GM12878 (cell line): Measurements from ENCODE around the gene MAN1B1. TPM values are rescaled to one million over a fixed set of nuclear protein-coding genes. Genes with fewer than 3 reads are reported as not detected.
A peak's percentile ranks its signal among the peaks of the same experiment; 100 is the strongest.

Experiments
- BHLHE40 ChIP-seq, 2 experiments: fragments of 450-650 bp in 1 of 2; IDR thresholded peaks; 2 replicates each; pipeline ENCODE4 v1.6.1; 2011 to 2017; ENCODE audit warnings: low read depth in 2 of 2, borderline replicate concordance in 1 of 2, improper control_type of control experiment in 1 of 2, low read length in 1 of 2, mild to moderate bottlenecking in 1 of 2
- CBX5 ChIP-seq: sonication (generic); IDR thresholded peaks from 2 replicates; pipeline ENCODE4 v1.6.1; 2016; ENCODE audit warnings: low read depth, moderate library complexity, mild to moderate bottlenecking, inconsistent platforms
- CUX1 ChIP-seq: IDR thresholded peaks from 2 replicates; pipeline ENCODE4 v1.6.1; 2012; ENCODE audit warnings: improper control_type of control experiment, low read depth, low read length; ENCODE audit not compliant: insufficient replicate concordance
- HDAC2 ChIP-seq: fragments of 200-600 bp; sonication (generic); IDR thresholded peaks from 2 replicates; pipeline ENCODE4 v1.6.1; 2017
- IRF5 ChIP-seq: fragments of 450-650 bp; IDR thresholded peaks from 2 replicates; pipeline ENCODE4 v1.6.1; 2017; ENCODE audit warnings: borderline replicate concordance
- MTA2 ChIP-seq: fragments of 450-650 bp; IDR thresholded peaks from 2 replicates; pipeline ENCODE4 v1.6.1; 2016; ENCODE audit warnings: low read depth, mild to moderate bottlenecking, moderate library complexity
- PRDM15 ChIP-seq: fragments of 450-650 bp; formaldehyde crosslinking; IDR thresholded peaks from 2 replicates; pipeline ENCODE4 v1.4.0; 2020; ENCODE audit warnings: mild to moderate bottlenecking, moderate library complexity
- RAD51 ChIP-seq: fragments of 450-650 bp; IDR thresholded peaks from 2 replicates; pipeline ENCODE4 v1.6.1; 2016; ENCODE audit warnings: moderate library complexity, mild to moderate bottlenecking, inconsistent platforms
- SMARCA5 ChIP-seq: fragments of 450-650 bp; IDR thresholded peaks from 2 replicates; pipeline ENCODE4 v1.6.1; 2017; ENCODE audit warnings: mild to moderate bottlenecking
- SMC3 ChIP-seq: IDR thresholded peaks from 2 replicates; pipeline ENCODE4 v1.6.1; 2011; ENCODE audit warnings: low read length, improper control_type of control experiment, borderline replicate concordance
- SRF ChIP-seq, 2 experiments: IDR thresholded peaks; 2 replicates each; pipeline ENCODE4 v1.6.1; 2011; ENCODE audit warnings: low read depth in 2 of 2, low read length in 2 of 2, mild to moderate bottlenecking in 1 of 2, moderate library complexity in 1 of 2
- STAT1 ChIP-seq: fragments of 450-650 bp; conservative IDR thresholded peaks from 2 replicates; pipeline ENCODE4 v1.6.1; 2014; ENCODE audit warnings: antibody characterized with exemption, mild to moderate bottlenecking
- SUPT20H ChIP-seq: IDR thresholded peaks from 2 replicates; pipeline ENCODE4 v1.6.1; 2011; ENCODE audit warnings: low read depth, mild to moderate bottlenecking, low read length, moderate library complexity, borderline replicate concordance; ENCODE audit not compliant: control insufficient read depth
- TCF7 ChIP-seq: IDR thresholded peaks from 2 replicates; pipeline ENCODE4 v1.6.1; 2014; ENCODE audit warnings: antibody characterized with exemption, borderline replicate concordance
- polyA plus RNA-seq, 11 experiments: library from polyadenylated mRNA; depleted of rRNA in 4 of 11; unstranded in 6 of 11; stranded (reverse) in 5 of 11; fragments of >200 nt; fragmentation: Nextera tagmentation in 4 of 11; fragmentation: Illumina TruSeq in 1 of 11; extraction: Ambion mirVana in 4 of 11; extraction: Trizol in 1 of 11; gene quantifications; 1 replicate in 1 of 11; 2 replicates in 10 of 11; pipeline versions ENCODE4 v1.2.1 to v1.2.3, GENCODE V29; 2011 to 2016; ENCODE audit warnings: inconsistent platforms in 2 of 11, missing spikeins in 2 of 11, low read depth in 1 of 11
- total RNA-seq, 4 experiments: library from RNA; depleted of rRNA in 3 of 4; stranded (reverse); fragments of >200 nt in 3 of 4; fragmentation: Illumina TruSeq in 1 of 4; extraction: Trizol in 1 of 4; gene quantifications; 2 replicates each; pipeline versions ENCODE4 v1.2.1 to v1.2.3, GENCODE V29; 2013 to 2021

Gene MAN1B1
- total and polyA plus RNA-seq, 10 of the 15 experiments (the other 5 are each of a cell fraction or from before 2014, with no cell fraction given): 0.71 to 34.1 (median 22.7) TPM

GRCh38 chr9:137095664-137096517 is 9.1 kb downstream of the MAN1B1 start (continued):
- TF ChIP-seq IRF5 (no peak), STAT1 (0 out of 2 replicates have a peak, but pooled peaks have one; percentile 28), SUPT20H (no peak), SMARCA5 (peak; percentile 76), RAD51 (peak; percentile 35; the same call in 1 of the 2 replicates), SRF (IDR thresholded peaks at IDR 0.05; ENCODE audit: low read depth in 2 of 2, low read length in 2 of 2) (peak in 1 of 2 experiments; percentile 39; a peak in 1 of 4 replicates), HDAC2 (no peak), CUX1 (no peak), CBX5 (no peak), SMC3 (peak; percentile 55), TCF7 (no peak; the same call in 1 of the 2 replicates), MTA2 (peak; percentile 56), BHLHE40 (IDR thresholded peaks at IDR 0.05; ENCODE audit: borderline replicate concordance in 1 of 2, low read depth in 2 of 2, low read length in 1 of 2) (peak in 1 of 2 experiments; percentile 68; a peak in 1 of 4 replicates), PRDM15 (no peak)
